ENCODE data around the gene LOXL3.

LOXL3 gene

DNA sequence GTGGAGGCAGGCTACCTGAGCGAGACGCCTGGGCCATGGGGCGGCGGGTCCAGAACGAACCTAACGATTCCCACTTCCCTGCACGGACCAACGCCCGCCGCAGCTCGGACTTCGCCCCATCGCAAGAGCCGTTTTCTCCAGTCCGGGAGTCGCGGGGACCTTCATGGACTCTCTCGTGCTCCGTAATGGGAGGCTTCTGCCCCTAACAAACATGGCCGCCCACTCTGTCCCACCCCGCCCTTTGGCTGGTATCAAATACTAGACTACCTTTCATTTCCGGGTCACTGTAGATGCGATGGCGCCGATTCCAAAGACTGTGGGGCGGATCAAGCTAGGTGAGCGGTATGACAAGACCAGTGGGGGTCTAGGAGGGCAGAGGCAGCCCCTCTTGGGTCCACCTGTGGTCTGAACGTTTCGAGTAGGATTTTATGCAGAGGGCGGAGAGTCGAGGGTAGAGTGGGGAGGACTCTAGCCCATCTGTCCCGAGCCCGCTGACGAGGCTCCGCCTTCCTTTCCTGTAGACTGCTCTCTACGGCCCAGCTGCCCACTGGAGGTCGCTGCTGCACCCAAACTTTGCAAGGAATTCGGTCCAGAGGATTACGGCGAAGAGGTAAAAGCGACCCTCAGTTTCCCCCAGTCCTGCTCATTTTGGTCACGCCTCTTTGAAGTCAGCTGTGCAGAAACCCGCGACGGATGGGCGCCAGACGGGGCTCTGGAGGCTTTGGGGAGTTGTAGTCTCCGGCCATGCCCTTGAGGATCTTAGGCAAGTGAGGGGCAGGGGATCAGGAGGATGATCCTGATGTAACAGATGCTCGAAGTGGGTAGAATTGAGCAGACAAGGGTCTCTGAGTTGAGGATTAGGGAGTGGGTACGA lies 70.7 kb downstream of the LOXL3 start, which contains the start of the genes CCDC142 and TTC31:
CCDC142 (minus strand) TSS at position 198 of the 874 bp plus-strand sequence; CDS start at position 37, 161 bp downstream.
TTC31 (plus strand) TSS at position 281 of the 874 bp plus-strand sequence; CDS start at position 296, 15 bp downstream.
- DNase-seq: peak; percentile 97

All from DMS79 treated with DMSO at 0.1 percent for 48 hours (cell line).